Measurements from ENCODE around the gene ARIH2.

The ARIH2 gene

GRCh38 chr3:48929358-48930035 is 10.9 kb downstream of the ARIH2 start:
- no peak for DNase-seq (ENCODE audit: low read depth in 2 of 2)

GRCh38 chr3:48930590-48930989 is 11.9 kb downstream of the ARIH2 start:
- DNase-seq (ENCODE audit: low read depth in 2 of 2) = no peak

- DNase-seq (ENCODE audit: low read depth in 2 of 2) = no peak
These were observed 13.4 kb downstream of the ARIH2 start for GRCh38 chr3:48931944-48932580.

GRCh38 chr3:48934333-48934991 is 15.8 kb downstream of the ARIH2 start:
- no peak for DNase-seq (ENCODE audit: low read depth in 2 of 2)

- DNase-seq (ENCODE audit: low read depth in 2 of 2) = no peak
These were observed 16.9 kb downstream of the ARIH2 start for GRCh38 chr3:48935530-48935929.

GRCh38 chr3:48938156-48938555 is 19.5 kb downstream of the ARIH2 start:
- DNase-seq (ENCODE audit: low read depth in 2 of 2) = no peak

- no peak for DNase-seq (ENCODE audit: low read depth in 2 of 2)
These were observed 20.0 kb downstream of the ARIH2 start for GRCh38 chr3:48938689-48939088.

GRCh38 chr3:48945432-48945831 is 26.8 kb downstream of the ARIH2 start:
- no peak for DNase-seq (ENCODE audit: low read depth in 2 of 2)

GRCh38 chr3:48945891-48946549 is 27.4 kb downstream of the ARIH2 start:
- no peak for DNase-seq (ENCODE audit: low read depth in 2 of 2)

GRCh38 chr3:48949376-48949717 is 30.7 kb downstream of the ARIH2 start:
- DNase-seq (ENCODE audit: low read depth in 2 of 2) = no peak

- DNase-seq (ENCODE audit: low read depth in 2 of 2) = no peak
These were observed 31.4 kb downstream of the ARIH2 start for GRCh38 chr3:48950051-48950450.

- DNase-seq (ENCODE audit: low read depth in 2 of 2) = no peak
These were observed 33.1 kb downstream of the ARIH2 start for GRCh38 chr3:48951764-48952163.

GRCh38 chr3:48952510-48953118 is 34.0 kb downstream of the ARIH2 start:
- peak; percentile 11 to 14 for DNase-seq (ENCODE audit: low read depth in 2 of 2)

GRCh38 chr3:48957006-48957705 is 38.5 kb downstream of the ARIH2 start:
- DNase-seq (ENCODE audit: low read depth in 2 of 2) = no peak

- no peak for DNase-seq (ENCODE audit: low read depth in 2 of 2)
These were observed 42.3 kb downstream of the ARIH2 start for GRCh38 chr3:48960841-48961413.

GRCh38 chr3:48962340-48962739 is 43.7 kb downstream of the ARIH2 start:
- DNase-seq (ENCODE audit: low read depth in 2 of 2) = no peak

- DNase-seq (ENCODE audit: low read depth in 2 of 2) = no peak
These were observed 44.3 kb downstream of the ARIH2 start for GRCh38 chr3:48962939-48963338.

- DNase-seq (ENCODE audit: low read depth in 2 of 2) = no peak
These were observed 44.9 kb downstream of the ARIH2 start for GRCh38 chr3:48963591-48963990.

GRCh38 chr3:48966367-48966766 is 47.7 kb downstream of the ARIH2 start:
- no peak for DNase-seq (ENCODE audit: low read depth in 2 of 2)

GRCh38 chr3:48966876-48967361 is 48.3 kb downstream of the ARIH2 start:
- DNase-seq (ENCODE audit: low read depth in 2 of 2) = no peak

GRCh38 chr3:48970586-48970985 is 51.9 kb downstream of the ARIH2 start:
- no peak for DNase-seq (ENCODE audit: low read depth in 2 of 2)
